Measurements from ENCODE around the gene TST. TPM values are rescaled to one million over a fixed set of nuclear protein-coding genes. Genes with fewer than 3 reads are reported as not detected.

Gene TST
- total and polyA plus RNA-seq, 2 donors (not counting 3 experiments of a cell fraction or from before 2014, with no cell fraction given): 39.2 to 95.1 TPM

GRCh38 chr22:36971341-36972125 is 47.7 kb downstream of the TST start:
- POLR2A ChIA-PET: no interaction called here
- H3K36me3 ChIP-seq (ENCODE audit: control insufficient read depth in 2 of 2, extremely low read depth in 1 of 2, insufficient read depth in 2 of 2, low read length in 2 of 2): no peaks in the 10 kb centered on the region
- H3K9ac ChIP-seq (replicated peaks; ENCODE audit: extremely low read depth, insufficient read depth, low read length): no peak overlapping the region
- no peak for FAIRE-seq
- no peak overlapping the region for H3K4me3 ChIP-seq (replicated peaks in 1 of 3; ENCODE audit: insufficient read depth in 1 of 3, low read depth in 1 of 3, low read length in 3 of 3)
- no peaks in the 10 kb centered on the region for H4K20me1 ChIP-seq (replicated peaks; ENCODE audit: control insufficient read depth, extremely low read depth, insufficient read depth, low read length)
- no peaks in the 10 kb centered on the region for H3K4me1 ChIP-seq (ENCODE audit: control insufficient read depth, extremely low read depth, insufficient read depth, low read length)
- H3K9me1 ChIP-seq (replicated peaks; ENCODE audit: control insufficient read depth, extremely low read depth, insufficient read depth, low read length): no peaks in the 10 kb centered on the region
- dilution Hi-C loops (cut with MboI; ENCODE audit: extremely low pct_ligation_motif_present, low sequenced_read_pairs): no loop called here
- no peak overlapping the region for H3K4me2 ChIP-seq (ENCODE audit: insufficient read depth, low read length)
- TF ChIP-seq MYC (IDR thresholded peaks at IDR 0.05; ENCODE audit: low read depth, low read length): no peak
- TF ChIP-seq FOS (IDR thresholded peaks at IDR 0.05; ENCODE audit: borderline replicate concordance, insufficient read depth, low read length): no peak
- TF ChIP-seq GATA2 (IDR thresholded peaks at IDR 0.05; ENCODE audit: insufficient read depth, insufficient read length, low read depth, low read length): no peak
- no peak for TF ChIP-seq MAX (IDR thresholded peaks at IDR 0.05; ENCODE audit: insufficient read depth, insufficient read length)
- no peak for TF ChIP-seq POLR2AphosphoS5 (IDR thresholded peaks at IDR 0.05; ENCODE audit: insufficient read depth, low read depth, low read length)
- TF ChIP-seq CTCF (IDR thresholded peaks at IDR 0.05; ENCODE audit: extremely low read depth in 1 of 2, insufficient read depth in 1 of 2, low read depth in 1 of 2, low read length in 2 of 2): no peak
- TF ChIP-seq JUN (IDR thresholded peaks at IDR 0.05; ENCODE audit: borderline replicate concordance, insufficient read depth, insufficient read length, low read depth): no peak
- TF ChIP-seq POLR2A (IDR thresholded peaks at IDR 0.05; ENCODE audit: low read depth, low read length): no peak
- no peak for TF ChIP-seq EZH2 (IDR thresholded peaks at IDR 0.05; ENCODE audit: borderline replicate concordance, low read depth, low read length, severe bottlenecking)
- no peaks in the 10 kb centered on the region for H3K79me2 ChIP-seq (ENCODE audit: control insufficient read depth, insufficient read depth, low read length)
- H2AFZ ChIP-seq (ENCODE audit: low read depth, low read length): no peak overlapping the region
- intact Hi-C loops (cut with micrococcal nuclease): no loop called here
- DNase-seq (ENCODE audit: low read depth, low spot score): no peak
- H3K9me3 ChIP-seq (replicated peaks; ENCODE audit: control insufficient read depth, insufficient read depth, low read length): no peaks in the 10 kb centered on the region
- no TSS peak for BruUV-seq (replicated peaks)
- peaks cover 0 to 7% of the 10 kb centered on the region in 2 experiments for H3K27me3 ChIP-seq (ENCODE audit: control insufficient read depth in 2 of 2, insufficient read depth in 2 of 2, low read length in 2 of 2)
- CTCF ChIA-PET: interaction anchor here (1.0 to 1.8 kb wide), 2 partner anchors 115 to 116 kb away, joined by 3 to 5 read pairs; no protein-coding TSS in a partner anchor
- no peak overlapping the region for H3K27ac ChIP-seq (ENCODE audit: insufficient read depth, low read depth, low read length)
